Fibroblast of skin of left biceps (primary cell): ENCODE measurements around the gene AEN.
"Not testable (repeated sequence)": the region's sequence is repeated elsewhere in the genome, so short reads cannot be mapped to it uniquely, and the experiment has no call there.

ENCODE experiments used
- DNase-seq, 2 experiments: peaks; one replicate each; pipeline ENCODE4 v3.0.0-alpha.2; 2013; ENCODE audit warnings: low read depth in 2 of 2

Gene AEN

GRCh38 chr15:88630798-88631463, 9.8 kb downstream of the AEN start:
- no peak for DNase-seq

- DNase-seq, result no peak
Measured at GRCh38 chr15:88631464-88632028, 10.4 kb downstream of the AEN start.

GRCh38 chr15:88632797-88633196, 11.7 kb downstream of the AEN start:
- not testable (repeated sequence) for DNase-seq

GRCh38 chr15:88634449-88634848, 13.3 kb downstream of the AEN start:
- no peak for DNase-seq

DNA sequence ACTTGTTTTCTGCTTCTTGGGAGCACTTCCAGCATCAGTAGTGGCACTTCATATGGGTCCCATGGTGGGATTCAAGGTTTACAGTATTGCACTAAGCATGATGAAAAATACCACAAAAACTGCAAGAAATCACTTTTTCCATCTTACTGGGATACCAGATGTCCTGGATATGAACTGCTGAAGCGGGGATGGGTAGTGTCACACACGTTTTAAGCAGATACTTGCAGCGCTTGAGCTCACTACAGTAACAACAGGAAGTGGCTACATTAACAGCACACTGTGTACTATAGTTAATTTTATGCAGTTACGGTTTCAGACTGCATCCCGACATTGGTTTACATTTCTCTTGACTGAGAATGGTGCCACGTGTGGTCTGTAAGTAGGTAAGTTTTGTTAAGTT, 14.2 kb downstream of the AEN start:
- DNase-seq, result no peak

DNA sequence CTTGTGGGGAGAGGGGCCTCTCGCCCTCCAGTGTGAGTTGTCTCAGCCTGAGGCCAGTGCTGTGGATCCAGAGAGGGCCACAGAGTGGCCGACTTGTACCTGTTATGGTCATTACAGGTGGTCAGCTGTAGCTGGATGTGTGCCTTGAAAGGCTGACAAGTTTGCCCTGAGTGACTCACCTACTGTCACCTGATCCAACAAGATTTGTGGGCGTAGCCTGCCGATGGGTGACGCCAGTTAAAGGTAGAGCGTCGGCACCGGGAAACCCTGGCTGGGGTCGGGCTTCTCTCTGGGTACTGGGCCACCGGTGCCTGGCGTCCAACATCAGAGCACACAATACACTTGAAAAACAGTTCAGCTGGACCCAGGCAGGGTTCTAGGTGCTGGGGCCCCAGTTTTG, 14.9 kb downstream of the AEN start:
- no peak for DNase-seq

GRCh38 chr15:88636654-88637053, 15.5 kb downstream of the AEN start:
- no peak for DNase-seq

GRCh38 chr15:88637436-88637835, 16.3 kb downstream of the AEN start:
- DNase-seq, result no peak

GRCh38 chr15:88637841-88638625, 16.9 kb downstream of the AEN start:
- DNase-seq, result no peak

DNA sequence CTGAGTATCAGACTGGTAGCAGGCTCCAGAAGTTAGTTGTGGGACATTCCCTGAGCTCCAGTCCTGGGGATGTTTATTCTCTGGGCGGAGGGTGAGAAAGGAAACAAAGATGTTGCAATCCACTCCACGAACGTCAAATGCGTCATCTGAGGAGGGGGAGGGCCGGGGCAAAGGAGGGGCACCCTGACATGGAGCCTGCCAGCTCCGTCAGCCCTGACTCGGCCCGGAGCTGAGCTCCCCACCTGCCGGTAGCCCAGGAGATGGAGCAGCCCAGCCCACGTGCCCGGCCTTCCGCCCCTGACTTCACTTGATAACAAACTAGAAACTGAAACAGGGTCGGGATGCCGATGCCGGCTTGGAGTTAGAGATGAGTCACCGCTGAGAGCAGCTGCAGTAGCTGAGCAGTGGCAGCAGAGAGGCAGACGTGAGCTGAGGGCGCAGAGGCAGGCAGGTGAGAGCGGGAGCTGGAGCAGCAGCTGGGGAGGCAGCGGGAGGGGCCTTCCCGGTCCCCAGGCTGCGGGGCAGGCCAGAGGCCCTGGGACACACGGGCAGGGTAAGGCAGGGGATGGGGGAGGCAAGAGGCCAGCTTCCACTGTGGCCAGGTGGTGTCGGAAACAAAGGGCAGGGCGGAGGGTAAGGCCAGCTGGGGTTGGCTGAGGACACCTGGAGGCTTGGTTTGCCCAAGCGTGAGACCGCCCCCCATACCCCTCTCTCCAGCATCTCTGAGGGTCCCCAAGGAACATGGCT, 17.7 kb downstream of the AEN start, which contains the start of gene ISG20:
Gene ISG20, plus strand, starts transcription at position 391 of the 747 bp plus-strand sequence. Its CDS starts 351 bp downstream, at position 742.
- peak; percentile 78 to 83 for DNase-seq

GRCh38 chr15:88641959-88642452, 20.9 kb downstream of the AEN start:
- no peak for DNase-seq

- DNase-seq, result not testable (repeated sequence)
Measured at GRCh38 chr15:88642514-88642913, 21.4 kb downstream of the AEN start.

GRCh38 chr15:88644741-88645140, 23.6 kb downstream of the AEN start:
- no peak for DNase-seq

DNA sequence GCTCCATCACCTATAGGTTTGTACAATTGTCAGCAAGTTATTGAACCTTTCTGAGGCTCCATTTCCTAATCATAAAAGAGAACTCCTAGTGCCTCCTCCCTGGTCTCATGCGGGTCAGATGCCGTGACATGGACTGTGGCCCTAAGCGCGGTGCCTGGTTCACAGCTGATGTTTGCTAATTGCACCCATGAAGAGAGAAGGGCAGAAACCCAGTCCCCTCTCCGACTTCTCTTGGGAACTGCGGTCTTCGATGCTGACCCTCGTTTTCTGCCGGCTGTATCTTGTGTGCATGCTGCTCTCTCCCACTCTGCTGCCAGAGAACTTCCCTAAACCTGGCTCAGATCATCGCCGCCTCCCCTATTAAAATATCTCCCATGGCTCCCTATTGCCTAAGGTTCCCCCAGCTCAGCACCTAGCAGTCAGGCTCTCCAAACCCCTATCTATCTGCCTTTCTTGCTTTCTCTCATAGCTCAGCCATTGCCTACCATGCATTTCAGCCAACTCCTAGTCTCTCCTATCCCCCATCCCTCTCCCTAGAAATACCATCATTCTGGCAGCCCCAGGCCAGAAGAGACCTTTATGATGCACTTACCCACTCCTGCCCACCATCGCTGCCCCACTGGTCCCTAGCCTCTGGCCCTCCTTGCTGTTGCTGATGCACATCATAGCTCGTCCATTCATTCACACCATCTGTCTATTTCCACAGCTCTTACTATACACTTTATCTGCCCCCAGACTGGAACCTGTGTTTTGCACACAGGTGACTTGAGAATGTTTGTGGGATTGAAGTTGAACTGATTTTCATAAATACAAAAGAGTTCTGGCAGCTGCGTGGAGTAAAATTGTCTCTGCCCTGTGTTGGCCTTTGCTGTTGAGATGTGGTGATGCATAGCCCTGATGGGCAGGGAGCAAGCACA, 24.3 kb downstream of the AEN start:
- no peak for DNase-seq

DNA sequence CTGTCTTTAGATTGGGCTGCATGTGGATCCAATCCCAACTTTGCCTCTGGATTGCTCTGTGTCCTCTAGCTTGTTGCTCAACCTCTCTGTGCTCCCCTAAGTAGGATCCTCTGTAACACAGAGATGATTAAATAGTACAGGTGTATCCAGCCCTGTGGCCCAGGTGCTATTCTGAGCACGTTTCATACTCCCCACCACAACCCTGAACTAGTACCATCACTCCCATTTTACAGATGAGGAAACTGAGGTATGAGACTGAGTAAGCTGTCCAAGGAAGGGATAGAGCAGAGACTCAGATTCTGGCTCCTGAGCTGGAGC, 24.9 kb downstream of the AEN start:
- DNase-seq, result no peak

DNA sequence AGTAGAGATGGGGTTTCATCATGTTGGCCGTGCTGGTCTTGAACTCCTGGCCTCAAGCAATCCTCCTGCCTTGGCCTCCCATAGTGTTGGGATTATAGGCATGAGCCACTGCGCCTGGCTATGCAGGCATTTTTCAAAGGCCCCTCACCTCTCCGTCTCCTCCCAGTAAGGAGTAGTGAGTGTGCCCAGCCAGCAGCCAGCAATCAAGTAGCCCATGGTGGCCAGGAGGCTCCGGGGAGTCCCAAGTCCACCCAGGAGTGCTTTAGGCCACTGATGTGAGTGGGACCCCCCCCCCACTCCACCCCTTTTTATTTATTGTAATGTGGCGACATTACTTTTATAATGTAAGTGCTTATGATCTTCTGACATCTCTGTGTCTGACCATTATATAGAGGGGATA, 25.8 kb downstream of the AEN start:
- DNase-seq, result no peak

- DNase-seq, result no peak
Measured at GRCh38 chr15:88647351-88648105, 26.4 kb downstream of the AEN start.

GRCh38 chr15:88648357-88649214, 27.4 kb downstream of the AEN start:
- DNase-seq, result no peak

DNA sequence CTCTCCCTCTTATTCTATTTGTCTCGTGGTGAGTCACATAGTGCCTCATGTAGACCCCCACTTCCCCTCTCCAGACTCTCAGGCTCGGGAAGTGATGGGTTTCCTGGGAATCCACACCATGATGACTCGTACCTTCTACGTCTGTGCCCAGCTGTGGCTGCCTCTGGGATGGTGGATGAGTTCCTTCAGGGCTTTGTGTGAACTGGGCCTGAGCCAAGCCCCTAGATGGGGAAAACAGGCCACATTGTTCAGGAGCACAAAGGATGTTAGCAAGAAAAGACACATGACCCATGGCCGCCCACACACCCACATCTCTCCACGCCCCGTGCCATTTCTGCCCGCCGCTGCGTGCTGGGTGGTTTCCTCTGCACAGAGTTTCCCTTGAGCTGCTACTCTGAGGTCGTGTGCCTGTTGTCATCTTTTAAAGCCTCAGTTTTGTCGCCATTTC, 28.2 kb downstream of the AEN start:
- DNase-seq, result peak; percentile 76 to 77
